Measurements from ENCODE around the gene MAGI1.

MAGI1 gene

DNA sequence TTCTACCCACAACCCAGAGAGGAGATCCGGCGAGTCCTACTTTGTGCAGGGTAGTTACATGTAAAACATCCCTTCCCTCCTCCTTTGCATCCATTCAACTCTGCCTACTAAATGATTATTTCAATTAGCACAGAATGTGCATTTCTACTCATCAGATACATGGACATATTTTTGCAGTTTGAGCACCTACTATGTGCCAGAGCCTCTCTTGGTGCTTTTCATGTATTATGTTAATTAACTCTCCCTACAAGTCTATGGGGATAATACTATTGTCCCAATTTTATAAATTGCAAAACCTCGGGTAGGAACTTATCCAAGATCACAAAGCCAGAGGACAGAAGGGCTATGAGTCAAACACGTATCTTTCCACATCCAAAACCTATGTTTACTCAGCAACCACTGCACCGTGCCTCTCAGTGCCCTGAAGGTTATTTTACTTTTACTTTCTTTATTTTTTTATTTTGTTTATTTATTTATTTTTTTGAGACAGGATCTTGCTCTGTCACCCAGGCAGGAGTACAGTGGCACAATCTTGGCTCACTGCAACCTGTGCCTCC lies 432.8 kb downstream of the MAGI1 start:
- no peak for DNase-seq

DNA sequence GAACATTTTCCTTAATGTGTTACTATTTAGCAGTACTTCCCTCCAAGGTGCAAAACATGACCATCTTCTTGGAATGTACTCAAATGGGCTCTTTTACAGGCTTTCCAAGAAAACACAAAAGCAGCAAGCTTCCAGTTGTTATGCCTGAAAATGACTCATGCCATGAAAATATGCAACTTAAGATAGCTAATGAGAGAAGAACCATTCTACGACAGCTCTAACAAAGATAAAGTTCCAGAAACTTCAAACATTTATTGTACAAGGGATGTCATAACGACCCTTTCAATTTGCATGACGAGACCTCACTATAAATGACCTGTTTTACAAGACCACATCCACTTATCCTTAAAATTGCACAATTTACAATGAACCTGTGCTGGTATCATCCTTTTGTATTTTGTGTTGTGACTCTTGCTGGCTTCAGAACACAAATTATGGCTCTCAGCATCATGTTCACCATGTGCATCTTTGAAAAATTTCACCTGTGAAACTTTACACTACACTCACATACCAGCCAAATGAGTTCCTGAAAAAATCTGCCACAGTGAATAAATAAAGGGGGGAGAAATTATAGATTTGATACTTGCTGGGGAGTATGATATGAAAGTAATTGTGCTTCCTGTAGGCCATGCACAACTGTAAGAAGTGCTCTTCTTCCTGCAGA lies 433.7 kb downstream of the MAGI1 start:
- peak; percentile 77 for DNase-seq

DNA sequence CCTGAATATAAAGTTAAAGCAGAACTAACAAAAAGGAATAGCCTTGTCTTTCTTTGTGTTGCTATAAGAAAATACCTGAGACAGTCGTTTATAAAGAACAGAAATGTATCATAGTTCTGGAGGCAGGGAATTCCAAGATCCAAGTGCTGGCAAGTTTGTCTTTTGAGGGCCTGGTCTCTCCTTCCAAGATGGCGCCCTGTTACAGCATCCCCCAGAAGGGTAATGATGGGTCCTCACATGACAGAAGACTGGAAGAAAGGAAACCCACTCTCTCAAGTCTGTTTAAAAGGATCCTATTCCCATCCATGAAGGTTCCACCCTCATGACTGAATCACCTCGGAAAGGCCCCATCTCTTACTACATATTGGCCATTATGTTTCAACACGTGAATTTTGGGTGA lies 435.1 kb downstream of the MAGI1 start:
- DNase-seq = no peak

DNA sequence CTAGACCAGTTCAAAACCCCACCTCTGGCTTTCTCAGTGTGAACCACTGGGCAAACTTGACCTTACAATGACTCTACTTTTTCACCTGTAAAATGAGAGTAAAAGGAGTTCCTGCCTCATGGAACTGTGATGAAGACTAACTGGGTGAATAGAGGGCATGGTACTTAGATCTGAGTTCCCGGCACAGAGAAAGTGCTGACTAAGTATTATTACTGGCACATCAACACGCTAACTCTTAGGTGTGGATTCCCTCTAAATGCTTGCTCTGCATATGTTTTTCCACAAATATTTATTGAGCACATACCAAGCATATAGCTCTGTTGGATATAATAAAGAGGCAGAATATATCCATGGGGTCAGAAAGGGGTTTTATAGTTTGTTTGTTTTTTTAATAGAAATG lies 437.8 kb downstream of the MAGI1 start:
- no peak for DNase-seq

DNA sequence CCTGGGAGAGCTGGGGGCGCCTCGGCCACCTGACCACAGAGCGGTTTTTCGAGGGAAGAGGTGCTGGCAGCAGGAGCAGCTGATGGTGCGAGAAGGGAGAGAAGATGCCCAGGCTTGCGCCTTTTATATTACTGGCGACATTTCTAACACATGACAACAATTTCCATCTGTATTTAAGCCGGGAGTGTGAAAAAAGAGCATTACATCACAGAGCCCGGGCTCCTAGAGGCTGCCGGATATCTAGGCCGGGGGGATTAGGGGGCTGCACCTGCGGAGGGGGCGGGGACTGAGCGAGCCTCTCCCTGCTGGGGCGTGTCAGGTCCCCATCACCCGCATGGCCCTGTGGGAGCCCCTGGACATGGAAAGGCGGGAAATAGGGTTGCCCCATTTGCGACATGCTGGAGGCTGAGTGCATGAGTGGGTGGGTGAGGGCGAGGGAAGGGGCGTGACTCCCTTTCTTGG lies 440.7 kb downstream of the MAGI1 start:
- no peak for DNase-seq

DNA sequence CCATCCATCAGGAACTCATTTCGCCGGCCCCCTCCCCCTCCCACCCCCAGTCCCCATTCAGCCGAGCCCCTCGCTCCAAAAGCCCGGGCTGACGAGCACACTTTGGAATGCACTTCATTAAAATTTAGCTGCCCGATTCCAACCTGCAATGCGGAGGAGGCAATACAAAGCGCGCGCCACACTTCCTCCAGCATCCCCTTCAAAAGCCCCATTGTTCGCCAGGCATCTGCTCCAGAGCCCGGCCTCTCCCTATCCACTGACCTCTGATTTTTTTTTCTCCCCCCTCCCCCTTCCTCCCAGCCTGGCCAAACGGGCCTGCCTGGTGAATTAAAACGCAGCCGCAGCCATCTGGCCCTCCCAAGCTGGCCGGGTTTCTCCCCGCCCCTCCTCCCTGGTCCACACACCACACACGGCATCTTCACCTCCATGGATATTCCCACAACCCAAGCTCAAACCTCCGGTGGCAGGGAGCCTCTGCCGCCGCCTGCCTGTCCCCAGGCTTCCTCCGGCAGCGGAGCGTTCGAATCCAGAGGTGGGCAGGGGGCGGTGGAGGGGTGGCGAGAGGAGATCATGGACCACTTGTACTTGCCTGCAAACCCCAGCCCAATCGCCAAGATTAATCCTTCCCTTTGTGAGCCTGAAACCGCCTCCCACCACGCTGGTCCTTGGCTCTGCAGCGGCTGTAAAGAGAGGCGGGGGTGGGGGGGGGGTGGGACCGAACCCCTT lies 441.3 kb downstream of the MAGI1 start:
- no peak for DNase-seq

DNA sequence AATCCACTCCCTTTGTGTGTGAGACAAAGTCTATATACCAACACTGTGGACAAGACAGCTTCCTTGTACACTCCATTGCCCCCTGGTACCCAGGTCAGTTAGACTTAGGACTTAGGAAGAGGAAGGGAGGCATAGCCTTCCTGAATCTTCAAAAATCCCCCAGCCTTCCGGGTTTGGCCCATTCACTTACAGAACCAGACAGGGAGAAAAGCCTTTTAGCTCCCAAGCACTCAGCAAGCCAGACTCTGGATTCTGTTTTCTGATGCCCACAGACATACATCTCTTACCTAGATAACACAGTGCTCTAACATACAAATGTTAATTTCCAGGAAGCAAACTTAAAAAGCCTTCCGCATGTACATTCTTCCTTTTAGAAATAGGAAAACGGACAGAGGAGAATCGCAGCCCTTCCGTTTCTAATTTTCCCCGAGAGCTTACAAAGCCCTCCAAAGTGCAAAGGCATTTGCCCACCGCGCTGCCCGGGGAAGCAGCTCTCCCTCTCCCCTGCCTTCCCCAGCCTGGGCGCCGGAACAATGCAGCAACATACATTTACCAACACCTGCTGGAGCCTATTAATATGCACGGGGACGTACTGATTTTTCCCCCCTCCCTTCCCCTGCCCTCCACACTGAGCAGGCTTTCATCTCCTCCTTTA lies 442.0 kb downstream of the MAGI1 start:
- no peak for DNase-seq

DNA sequence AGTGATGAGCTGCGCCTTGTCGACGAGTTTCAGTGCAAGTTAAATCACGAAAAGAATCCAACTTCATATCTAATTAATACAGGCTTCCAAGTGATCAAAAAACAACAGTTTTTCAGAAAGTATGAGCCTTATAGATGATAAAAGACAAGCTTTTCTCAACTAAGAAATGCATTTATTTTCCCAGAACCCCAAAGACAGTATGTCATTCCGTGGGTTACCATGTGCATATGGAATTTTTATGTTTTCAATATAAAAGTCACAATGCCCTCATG lies 442.8 kb downstream of the MAGI1 start:
- DNase-seq = no peak

DNA sequence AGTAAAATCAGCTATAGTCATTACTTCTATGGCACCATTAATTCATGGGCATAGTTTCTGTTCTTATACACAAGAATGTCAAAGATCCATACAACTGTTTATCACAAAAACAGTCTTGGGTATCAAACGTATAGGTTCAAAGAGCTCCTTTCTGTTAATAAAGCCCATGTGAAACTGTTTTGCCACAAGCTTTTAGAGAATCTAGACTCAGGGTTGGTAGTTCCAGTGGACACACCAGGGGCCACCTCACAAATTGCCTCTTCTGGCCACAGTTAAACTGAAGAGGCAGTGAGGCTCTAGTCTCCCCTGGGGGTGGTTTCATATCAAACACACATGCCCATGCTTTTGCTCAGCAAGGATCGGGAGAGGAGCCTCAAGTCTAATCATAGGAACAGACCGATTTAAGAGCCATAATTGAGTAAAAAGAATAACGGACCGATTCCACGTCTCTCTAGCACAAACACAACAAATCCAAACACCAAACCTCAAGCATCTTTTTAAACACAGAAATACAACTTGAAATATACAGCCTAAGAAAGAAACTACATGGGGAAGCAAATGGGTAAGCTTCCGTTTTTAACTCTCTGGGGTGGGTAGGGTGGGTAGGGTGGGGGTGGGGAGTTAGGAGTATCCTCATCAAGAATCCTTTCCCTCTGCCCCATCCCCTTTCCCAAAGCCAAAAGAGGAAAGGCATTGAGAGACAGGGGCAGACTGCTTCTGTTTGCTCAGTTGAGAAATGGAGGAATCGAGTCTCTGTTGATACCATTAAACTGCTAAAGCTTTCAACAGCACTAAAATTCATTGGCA lies 443.3 kb downstream of the MAGI1 start:
- DNase-seq = no peak

DNA sequence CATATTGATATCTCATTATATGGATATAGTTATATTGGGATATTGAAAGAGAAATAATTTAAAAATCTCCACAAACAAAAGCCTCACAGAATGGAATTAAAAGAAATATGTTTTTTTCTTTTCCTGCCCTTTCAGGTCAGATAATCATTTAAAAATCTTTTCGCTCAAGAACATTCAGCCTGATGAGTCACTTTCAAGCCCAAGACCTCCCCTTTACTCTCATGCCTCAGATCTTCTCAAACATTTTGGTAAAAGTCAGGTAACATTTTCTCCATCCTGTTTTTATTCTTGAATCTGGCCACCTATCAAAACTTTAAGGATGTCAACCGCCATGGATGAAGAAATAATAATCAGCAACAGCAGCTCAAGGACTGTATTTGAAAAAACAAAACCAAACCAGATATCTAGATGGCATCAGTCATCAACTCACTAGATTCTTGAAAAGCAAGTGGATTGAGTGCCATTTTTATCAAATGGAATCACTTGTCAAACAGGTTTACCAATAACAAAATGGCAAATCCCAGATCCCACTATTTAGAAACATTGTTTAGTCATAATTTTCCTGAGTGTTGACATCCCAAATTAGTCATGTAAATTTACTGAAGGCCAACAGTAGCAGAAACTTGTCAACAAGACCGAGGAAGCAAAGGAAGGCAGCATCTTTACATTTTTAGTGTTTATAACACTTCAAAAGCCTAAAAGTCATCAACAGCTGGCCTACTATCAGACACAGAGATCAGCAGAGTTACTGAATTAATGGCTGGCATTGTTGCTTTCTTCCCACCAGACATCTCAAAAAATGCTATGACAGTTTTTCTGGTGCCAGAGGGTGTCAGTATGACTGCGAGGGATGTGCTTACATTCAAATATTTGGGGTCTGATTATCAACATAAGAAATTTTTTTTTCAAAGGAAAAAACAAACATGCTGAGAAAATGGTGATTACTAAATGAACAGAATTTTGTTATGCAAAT lies 444.7 kb downstream of the MAGI1 start:
- no peak for DNase-seq

DNA sequence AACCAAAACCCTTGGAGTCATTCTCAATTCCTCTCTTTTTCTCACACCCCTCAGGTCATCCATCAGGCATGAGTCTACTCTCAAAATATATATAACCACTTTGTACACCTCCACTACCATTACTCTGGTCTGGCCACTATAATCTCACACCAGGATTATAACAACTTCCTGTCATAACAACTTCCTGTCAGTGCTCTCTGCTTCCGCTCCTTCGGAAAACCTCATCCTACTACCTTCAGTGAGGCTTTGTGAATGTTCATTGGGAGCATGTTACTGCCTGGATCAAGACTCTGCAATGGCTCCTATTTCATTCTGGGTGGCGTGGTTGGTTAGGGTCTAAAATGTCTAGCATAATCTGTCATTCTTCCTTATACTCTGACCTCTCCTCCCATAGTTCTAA lies 447.4 kb downstream of the MAGI1 start:
- DNase-seq = no peak

DNA sequence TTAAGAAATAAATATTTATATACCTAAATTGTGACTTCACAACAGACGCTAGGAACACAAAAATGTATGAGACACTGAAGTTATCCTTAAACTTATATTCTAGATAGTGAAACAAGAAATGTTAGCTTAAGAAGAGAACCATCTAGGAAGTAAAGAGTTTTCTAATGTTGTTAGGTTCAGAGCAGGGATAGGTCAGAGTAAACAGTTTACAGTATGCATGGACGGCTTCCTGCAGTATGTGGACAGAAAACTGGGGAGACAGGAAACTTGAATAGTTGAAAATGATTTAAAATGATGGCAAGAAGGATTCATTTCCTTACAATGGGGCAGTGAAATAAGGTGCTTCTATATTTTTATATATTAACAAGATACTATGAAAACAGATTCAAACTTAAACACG lies 449.8 kb downstream of the MAGI1 start:
- no peak for DNase-seq

DNA sequence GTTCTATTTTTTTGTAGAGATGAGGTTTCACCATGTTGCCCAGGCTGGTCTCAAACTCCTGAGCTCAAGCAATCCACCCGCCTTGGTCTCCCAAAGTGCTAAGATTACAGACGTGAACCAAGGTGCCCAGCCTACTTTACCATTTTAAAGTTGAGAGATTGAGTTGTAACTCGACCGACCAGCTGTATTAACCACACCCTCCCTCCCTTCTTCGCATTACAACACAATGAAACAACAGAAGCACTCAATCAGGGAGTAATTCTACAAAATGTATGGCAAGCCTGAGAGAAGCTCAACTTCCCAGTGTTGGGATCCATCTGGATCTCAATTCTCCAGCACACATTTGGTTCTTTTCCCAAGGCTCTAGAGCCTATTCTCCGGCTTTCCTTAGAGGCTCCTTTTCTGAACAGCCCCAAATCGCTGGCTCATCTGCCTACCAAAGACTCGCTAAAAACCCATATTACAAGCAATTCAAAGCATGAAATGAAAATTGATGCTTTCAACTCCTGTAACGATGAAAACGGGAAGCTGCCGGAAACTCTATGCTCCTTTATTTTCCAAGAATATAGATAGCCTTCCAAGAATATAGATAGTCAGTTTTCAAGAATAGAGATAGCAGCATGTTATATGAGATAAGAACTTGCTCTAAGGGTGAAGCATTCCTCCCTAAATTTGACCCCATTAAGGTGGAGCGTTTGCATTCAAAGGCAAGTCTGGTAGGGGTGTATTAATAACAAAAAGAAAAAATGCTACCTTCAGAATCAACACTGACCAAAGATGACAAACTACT lies 450.9 kb downstream of the MAGI1 start:
- DNase-seq = no peak

DNA sequence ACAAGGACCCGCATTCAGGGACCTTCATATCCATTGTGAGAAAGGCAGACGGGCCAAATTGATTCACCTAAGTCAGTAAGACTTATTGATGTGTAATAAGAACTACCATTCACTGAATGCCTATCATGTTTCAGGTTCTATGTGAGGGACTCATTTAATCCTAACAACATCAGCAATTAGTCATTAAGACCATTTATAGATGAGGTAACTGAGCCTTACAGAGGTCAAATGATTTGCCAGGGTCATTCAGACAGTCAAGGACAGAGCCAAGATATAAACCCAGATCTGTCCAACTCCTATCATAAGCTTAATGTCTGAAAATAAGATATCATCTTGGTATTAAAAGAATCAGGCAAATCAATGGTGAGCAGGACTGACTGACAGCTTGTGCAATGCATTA lies 453.8 kb downstream of the MAGI1 start:
- no peak for DNase-seq

DNA sequence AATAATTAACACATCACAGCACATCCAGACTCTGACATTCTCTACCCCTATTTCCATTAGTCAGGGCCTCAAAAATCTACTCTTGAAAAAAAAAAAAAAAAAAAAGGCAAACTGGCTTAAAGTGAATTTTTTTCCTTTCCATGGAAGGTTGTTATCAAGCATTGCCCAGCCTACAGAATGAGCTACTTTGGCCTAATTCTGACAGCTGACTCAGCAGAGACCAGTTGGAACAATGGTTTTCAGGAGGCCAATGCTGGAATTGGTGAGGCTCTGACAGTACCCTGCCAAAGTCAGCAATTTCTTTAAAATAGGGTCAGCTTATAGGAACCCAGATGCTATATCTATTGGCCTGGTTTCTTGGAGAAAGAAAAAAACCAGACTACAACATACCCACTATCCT lies 454.7 kb downstream of the MAGI1 start:
- DNase-seq = no peak

DNA sequence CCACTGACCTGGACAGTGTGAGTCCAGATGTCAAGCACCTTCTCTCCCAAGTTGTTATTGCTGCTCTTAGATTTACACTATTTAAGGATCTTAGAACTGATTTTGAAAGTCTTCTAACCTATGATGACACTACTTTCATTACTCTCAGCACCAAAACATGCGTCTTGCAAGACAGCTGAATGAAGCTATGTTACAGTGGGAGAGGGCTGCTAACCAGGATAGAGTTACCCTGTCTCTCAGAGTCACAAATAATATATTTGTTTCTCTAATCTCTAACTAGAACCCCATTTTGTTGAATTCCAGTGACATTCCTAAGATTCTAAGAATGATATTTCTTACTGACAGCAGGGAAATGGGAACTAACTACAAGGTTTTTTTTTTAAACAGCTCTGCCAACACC lies 455.5 kb downstream of the MAGI1 start:
- peak; percentile 29 for DNase-seq

DNA sequence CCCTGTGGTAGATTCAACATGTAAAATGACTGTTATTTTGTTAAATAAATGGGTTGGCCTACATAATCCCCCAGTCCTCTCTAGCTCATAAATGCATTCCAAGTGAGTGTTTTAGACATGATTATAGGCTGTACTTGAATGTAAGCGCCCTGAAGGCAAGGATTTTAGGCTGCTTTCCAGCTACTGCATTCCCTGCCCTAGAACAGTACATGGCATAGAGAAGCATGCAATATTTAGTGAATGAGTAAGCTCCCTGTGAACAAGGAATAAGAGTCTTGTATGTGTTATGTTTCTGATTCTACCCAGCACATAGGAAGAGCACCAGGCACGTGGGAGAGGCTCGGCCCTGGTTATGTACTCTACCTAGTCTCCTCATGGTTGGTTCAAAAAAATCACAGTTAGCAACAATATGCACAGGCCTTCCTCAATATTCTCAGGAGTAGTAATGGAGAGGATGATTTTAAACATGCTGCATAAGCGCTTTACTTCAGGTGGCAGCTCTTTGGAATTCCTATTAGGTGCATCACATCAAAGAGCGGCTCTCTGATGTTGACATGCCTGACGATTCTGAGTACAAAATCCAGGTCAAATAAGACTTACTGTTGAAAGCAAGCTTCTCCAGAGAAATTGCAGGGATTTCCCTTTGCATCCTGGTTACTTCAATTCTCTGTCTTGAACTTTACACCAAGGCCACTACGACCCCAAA lies 456.6 kb downstream of the MAGI1 start:
- DNase-seq = no peak

DNA sequence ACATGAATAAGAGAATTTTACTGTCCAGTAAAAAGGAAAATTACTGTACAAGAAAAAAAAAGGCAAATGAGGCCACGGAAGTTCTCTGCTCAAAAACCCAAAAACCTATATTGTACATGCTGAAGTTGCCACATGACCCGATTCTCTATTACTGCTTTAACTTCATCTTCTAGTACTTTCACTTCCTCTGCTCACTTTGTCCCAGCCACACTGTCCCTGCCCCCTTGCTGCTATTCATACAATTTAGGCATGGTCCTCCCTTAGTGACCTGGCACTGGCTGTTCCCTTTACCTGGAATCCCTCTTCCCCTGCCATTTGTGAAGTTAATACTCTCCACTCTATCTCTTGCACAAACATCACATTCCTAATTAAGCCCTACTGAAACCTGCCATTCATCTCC lies 457.4 kb downstream of the MAGI1 start:
- DNase-seq = no peak

DNA sequence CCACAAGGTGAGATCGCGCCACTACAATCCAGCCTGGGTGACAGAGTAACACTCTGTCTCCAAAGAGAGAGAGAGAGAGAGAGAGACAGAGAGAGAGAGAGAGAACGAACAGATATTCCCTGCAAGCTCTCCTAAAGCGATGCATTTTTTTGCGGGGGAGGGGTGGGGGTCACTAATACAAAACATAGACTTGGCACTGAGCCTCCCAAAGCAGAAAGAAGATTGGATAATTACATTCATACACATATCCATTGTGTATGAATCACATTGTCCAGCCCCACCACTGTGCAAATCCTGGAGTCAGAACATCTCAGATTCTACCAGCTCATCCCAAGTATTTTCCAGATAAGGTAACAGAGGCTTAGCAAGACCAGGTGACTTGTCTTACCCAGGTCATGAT lies 459.9 kb downstream of the MAGI1 start:
- peak; percentile 50 for DNase-seq

DNA sequence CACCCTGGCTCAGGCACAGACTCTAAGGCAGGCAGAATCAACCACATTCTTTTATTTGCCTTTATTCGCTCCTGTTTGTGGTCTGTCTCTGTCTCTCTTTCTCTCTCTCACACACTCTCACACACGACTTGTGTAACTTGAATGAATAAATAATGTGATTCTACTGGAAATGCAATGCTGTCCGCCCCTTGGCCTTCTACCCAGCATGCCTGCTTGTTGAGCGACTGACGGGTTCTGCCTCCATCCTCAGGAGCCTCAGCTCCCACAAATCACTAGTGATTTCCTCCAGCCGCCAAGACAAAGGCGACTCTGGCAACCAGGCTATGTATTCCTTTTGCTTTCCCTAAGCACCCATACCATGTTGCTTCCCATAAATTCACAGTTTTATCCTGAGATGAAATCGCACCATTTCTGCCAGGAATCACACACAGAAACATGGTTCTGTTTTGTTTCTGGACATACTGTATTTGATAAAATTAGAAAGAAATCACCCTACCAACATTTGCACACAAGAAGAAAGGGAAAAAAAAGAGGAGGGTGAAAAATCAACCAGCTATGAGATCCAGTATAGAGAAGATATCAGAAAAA lies 460.8 kb downstream of the MAGI1 start:
- DNase-seq = no peak
